IMR-90 (cell line): ENCODE data around the gene DLD. TPM values are rescaled to one million over a fixed set of nuclear protein-coding genes. Genes with fewer than 3 reads are reported as not detected.

ENCODE experiments used
- ATAC-seq: fragments of 200-7000 bp; cut with Tn5 transposase; 2 replicates; pipeline ENCODE4 v1.9.1; 2020; ENCODE audit warnings: low read depth, mild to moderate bottlenecking, moderate library complexity
- BruUV-seq: library from RNA; stranded (reverse); fragments of 400-500 nt; replicated peaks from 2 replicates; lab custom pipeline; 2021; lab: Mats Ljungman, UMichigan
- CTCF ChIA-PET: fragments of 300-600 bp; formaldehyde crosslinking; extraction: SDS; loops from one replicate; lab custom pipeline; 2021; ENCODE audit warnings: antibody characterized with exemption; lab: Yijun Ruan, JAX
- POLR2A ChIA-PET: fragments of 300-600 bp; sonication (Branson Sonifier 250); formaldehyde crosslinking; loops from one replicate; lab custom pipeline; 2022; ENCODE audit warnings: antibody characterized with exemption; ENCODE audit not compliant: unreplicated experiment; lab: Charles Lee
- DNase-seq: peaks from one replicate; pipeline ENCODE4 v3.0.0; 2013
- H2AFZ ChIP-seq: replicated peaks from 2 replicates; pipeline ENCODE3; 2013; ENCODE audit warnings: low read length, mild to moderate bottlenecking; ENCODE audit not compliant: poor library complexity
- H2AK5ac ChIP-seq: 2 replicates; pipeline ENCODE4 v1.6.1; 2013; ENCODE audit warnings: low read depth, low read length, inconsistent platforms
- H2AK9ac ChIP-seq: replicated peaks from 2 replicates; pipeline ENCODE3; 2013; ENCODE audit warnings: mild to moderate bottlenecking, low read depth, low read length, moderate library complexity; ENCODE audit not compliant: poor library complexity
- H2BK120ac ChIP-seq: 2 replicates; pipeline ENCODE4 v1.6.1; 2013; ENCODE audit warnings: low read depth, low read length, inconsistent platforms
- H2BK15ac ChIP-seq: 3 replicates; pipeline ENCODE4 v1.6.1; 2013; ENCODE audit warnings: low read depth, low read length, inconsistent platforms
- H2BK20ac ChIP-seq: 2 replicates; pipeline ENCODE4 v1.6.1; 2013; ENCODE audit warnings: low read depth, mild to moderate bottlenecking, inconsistent platforms, low read length, moderate library complexity
- H2BK5ac ChIP-seq: 2 replicates; pipeline ENCODE4 v1.6.1; 2013; ENCODE audit warnings: mild to moderate bottlenecking, low read depth, low read length, inconsistent platforms; ENCODE audit not compliant: poor library complexity, severe bottlenecking
- H3K14ac ChIP-seq: replicated peaks from 2 replicates; pipeline ENCODE4 v1.6.1; 2013; ENCODE audit warnings: low read depth, low read length, inconsistent platforms
- H3K18ac ChIP-seq: 2 replicates; pipeline ENCODE4 v1.6.1; 2013; ENCODE audit warnings: low read depth, low read length, control low read depth
- H3K23ac ChIP-seq: 2 replicates; pipeline ENCODE4 v1.6.1; 2013; ENCODE audit warnings: low read depth, low read length, inconsistent platforms
- H3K27ac ChIP-seq: 2 replicates; pipeline ENCODE4 v1.5.1; 2013; ENCODE audit warnings: mild to moderate bottlenecking, control low read depth, low read length; ENCODE audit not compliant: insufficient read depth
- H3K27me3 ChIP-seq: 2 replicates; pipeline ENCODE4 v1.6.1; 2013; ENCODE audit warnings: low read length; ENCODE audit not compliant: control insufficient read depth, insufficient read depth
- H3K36me3 ChIP-seq: 2 replicates; pipeline ENCODE4 v1.6.1; 2013; ENCODE audit warnings: low read length, mixed read lengths; ENCODE audit not compliant: control insufficient read depth, insufficient read depth
- H3K4ac ChIP-seq: 2 replicates; pipeline ENCODE4 v1.6.1; 2013; ENCODE audit warnings: low read depth, low read length, inconsistent platforms
- H3K4me1 ChIP-seq: 2 replicates; pipeline ENCODE4 v1.6.1; 2013; ENCODE audit warnings: low read length, mixed read lengths; ENCODE audit not compliant: control insufficient read depth, insufficient read depth
- H3K4me2 ChIP-seq: 2 replicates; pipeline ENCODE4 v1.6.1; 2013; ENCODE audit warnings: low read depth, mild to moderate bottlenecking, control low read depth, low read length, moderate library complexity
- H3K4me3 ChIP-seq: 2 replicates; pipeline ENCODE4 v1.5.1; 2013; ENCODE audit warnings: low read depth, mild to moderate bottlenecking, control low read depth, low read length, moderate library complexity; ENCODE audit not compliant: insufficient read depth
- H3K56ac ChIP-seq: 2 replicates; pipeline ENCODE4 v1.6.1; 2013; ENCODE audit warnings: low read length, inconsistent platforms; ENCODE audit not compliant: insufficient read depth; ENCODE audit errors: extremely low read depth
- H3K79me1 ChIP-seq, 2 experiments: 2 replicates each; pipeline ENCODE4 v1.6.1; 2013; ENCODE audit warnings: low read length in 2 of 2, inconsistent platforms in 1 of 2, low read depth in 1 of 2
- H3K9ac ChIP-seq: 2 replicates; pipeline ENCODE4 v1.6.1; 2013; ENCODE audit warnings: low read depth, low read length, control low read depth
- H3K9me1 ChIP-seq: 2 replicates; pipeline ENCODE4 v1.6.1; 2013; ENCODE audit warnings: low read length, inconsistent platforms; ENCODE audit not compliant: insufficient read depth
- H3K9me3 ChIP-seq: 2 replicates; pipeline ENCODE4 v1.6.1; 2013; ENCODE audit warnings: low read length; ENCODE audit not compliant: control insufficient read depth, insufficient read depth
- H4K20me1 ChIP-seq: 2 replicates; pipeline ENCODE4 v1.6.1; 2013; ENCODE audit warnings: low read length, inconsistent platforms; ENCODE audit not compliant: insufficient read depth
- H4K5ac ChIP-seq: 2 replicates; pipeline ENCODE4 v1.6.1; 2013; ENCODE audit warnings: mild to moderate bottlenecking, low read depth, low read length, control low read depth
- H4K8ac ChIP-seq, 2 experiments: 2 replicates each; pipeline ENCODE4 v1.6.1; 2013; ENCODE audit warnings: low read depth in 2 of 2, low read length in 2 of 2, control low read depth in 1 of 2, inconsistent platforms in 1 of 2
- H4K91ac ChIP-seq: 2 replicates; pipeline ENCODE4 v1.6.1; 2013; ENCODE audit warnings: low read depth, low read length, inconsistent platforms; ENCODE audit not compliant: insufficient read depth
- BHLHE40 ChIP-seq: fragments of 150-350 bp; IDR thresholded peaks from 2 replicates; pipeline ENCODE4 v1.6.1; 2016; ENCODE audit warnings: mild to moderate bottlenecking, low read depth, low read length
- CEBPB ChIP-seq: IDR thresholded peaks from 2 replicates; pipeline ENCODE4 v1.6.1; 2012; ENCODE audit warnings: low read depth, low read length, improper control_type of control experiment
- CHD1 ChIP-seq: IDR thresholded peaks from 2 replicates; pipeline ENCODE4 v1.6.1; 2012; ENCODE audit warnings: low read depth, low read length, improper control_type of control experiment
- MAFK ChIP-seq: IDR thresholded peaks from 2 replicates; pipeline ENCODE4 v1.6.1; 2012; ENCODE audit warnings: low read depth, low read length, improper control_type of control experiment
- MXI1 ChIP-seq: IDR thresholded peaks from 2 replicates; pipeline ENCODE4 v1.6.1; 2012; ENCODE audit warnings: low read depth, mild to moderate bottlenecking, low read length, moderate library complexity, borderline replicate concordance
- NFE2L2 ChIP-seq: fragments of 150-350 bp; IDR thresholded peaks from 2 replicates; pipeline ENCODE4 v1.6.1; 2016; ENCODE audit warnings: low read depth, mild to moderate bottlenecking, low read length
- POLR2A ChIP-seq: IDR thresholded peaks from 2 replicates; pipeline ENCODE4 v1.6.1; 2012; ENCODE audit warnings: mild to moderate bottlenecking, low read depth, low read length
- RAD21 ChIP-seq: IDR thresholded peaks from 2 replicates; pipeline ENCODE4 v1.6.1; 2012; ENCODE audit warnings: low read length, improper control_type of control experiment
- RCOR1 ChIP-seq: IDR thresholded peaks from 2 replicates; pipeline ENCODE4 v1.6.1; 2012; ENCODE audit warnings: mild to moderate bottlenecking, low read length, improper control_type of control experiment; ENCODE audit not compliant: insufficient replicate concordance
- SMC3 ChIP-seq: fragments of 150-350 bp; IDR thresholded peaks from 2 replicates; pipeline ENCODE4 v1.6.1; 2016; ENCODE audit warnings: low read depth, mild to moderate bottlenecking, antibody characterized with exemption, low read length, moderate library complexity
- USF2 ChIP-seq: fragments of 150-350 bp; IDR thresholded peaks from 2 replicates; pipeline ENCODE4 v1.6.1; 2017; ENCODE audit warnings: mild to moderate bottlenecking, antibody characterized with exemption, low read length, low read depth
- WGBS, 2 experiments: methylation state at CpG; one replicate each; pipeline versions ENCODE4 v1.1.5 to v1.1.7; 2013; ENCODE audit warnings: missing lambda C conversion rate in 2 of 2; ENCODE audit not compliant: insufficient read length in 1 of 2; ENCODE audit errors: extremely low coverage in 2 of 2; 5-methylcytosine and 5-hydroxymethylcytosine counted together
- dilution Hi-C: fragments of 300-500 bp; cut with HindIII; formaldehyde crosslinking; loops from one replicate; pipeline ENCODE4 v1.14.3; 2018; ENCODE audit warnings: low sequenced_read_pairs; ENCODE audit not compliant: unreplicated experiment
- in situ Hi-C: fragments of 300-500 bp; cut with MboI; formaldehyde crosslinking; loops from 3 replicates; pipeline ENCODE4 v1.14.3; 2019; ENCODE audit warnings: low sequenced_read_pairs, inconsistent platforms, mixed read lengths
- intact Hi-C: fragments of 100-400 bp; cut with micrococcal nuclease; formaldehyde crosslinking; loops from 2 replicates; pipeline ENCODE4 v1.10.0; 2022
- polyA plus RNA-seq, 3 experiments: library from polyadenylated mRNA; depleted of rRNA; stranded (reverse); fragments of >200 nt; gene quantifications; 2 replicates each; pipeline ENCODE4 v1.2.3, GENCODE V29; 2012; ENCODE audit warnings: low replicate concordance in 1 of 3
- total RNA-seq: library from RNA; depleted of rRNA; stranded (reverse); fragments of >200 nt; gene quantifications from 2 replicates; pipeline ENCODE4 v1.2.3, GENCODE V29; 2012
- TF ChIP-seq, protein P1 (sequence below): conservative IDR thresholded peaks from 2 replicates; pipeline ENCODE4 v1.5.1; 2012; ENCODE audit warnings: mild to moderate bottlenecking, low read depth, low read length, improper control_type of control experiment

DLD gene
- total and polyA plus RNA-seq, 2 of the 4 experiments (the other 2 are of a cell fraction) = 121 to 361 TPM

DNA sequence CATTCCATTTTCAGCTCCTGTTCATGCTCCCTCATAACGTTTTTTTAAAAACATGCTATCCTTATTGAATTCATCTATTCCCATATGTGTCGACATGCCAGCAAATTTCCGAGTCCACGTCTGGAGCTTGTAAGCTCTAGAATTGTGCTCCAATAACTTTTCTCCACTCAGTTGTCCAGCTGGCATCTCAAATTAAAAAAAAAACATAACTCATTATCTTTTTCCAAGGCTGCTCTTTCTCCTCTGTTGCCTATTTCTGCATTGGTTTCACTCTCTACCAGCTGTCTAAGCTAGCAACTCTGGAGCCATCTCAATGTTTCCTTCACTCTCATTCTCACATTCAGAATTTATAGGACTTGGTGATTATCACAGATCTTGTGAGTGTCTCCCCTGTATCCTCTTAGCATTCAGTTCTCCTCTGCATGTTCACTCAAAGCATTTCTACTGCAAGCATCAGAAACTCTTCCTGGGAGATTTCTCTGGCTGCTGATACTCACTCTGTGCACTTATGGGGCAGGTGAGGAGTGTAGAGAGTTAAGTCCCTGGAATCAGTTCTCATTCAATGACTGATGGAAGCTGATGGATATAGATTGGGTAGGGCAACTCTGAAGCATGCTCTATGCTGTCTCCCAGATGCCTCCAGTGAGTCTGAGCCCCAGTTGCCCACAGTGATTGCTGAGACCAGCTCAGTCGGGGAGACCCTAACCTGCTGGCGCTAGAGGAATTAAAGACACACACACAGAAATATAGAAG, 6.7 kb upstream of the DLD start:
- H4K8ac ChIP-seq = no peak overlapping the region
- 78% methylated on average over 4 of the region's 6 CpGs; no CpG with 5 or more reads in 1 of the 2 experiments for whole genome bisulfite sequencing, 2 experiments
- ChIA-PET CTCF (interaction anchor here (0.7 to 1.7 kb wide), 2 partner anchors 9 to 326 kb away, joined by 4 read pairs; no protein-coding TSS in a partner anchor), POLR2A (no interaction called here)
- DNase-seq = no peak
- H2BK20ac ChIP-seq = no peak overlapping the region
- no peak overlapping the region for H3K23ac ChIP-seq
- dilution Hi-C loops (no loop called here), in situ Hi-C loops (no loop called here), intact Hi-C loops (no loop called here)
- no peak overlapping the region for H3K4me3 ChIP-seq
- no peaks in the 10 kb centered on the region for H3K9me1 ChIP-seq
- no peak overlapping the region for H4K91ac ChIP-seq
- no peaks in the 10 kb centered on the region for H3K79me1 ChIP-seq
- no peak overlapping the region for H4K5ac ChIP-seq
- no peak overlapping the region for H2AFZ ChIP-seq
- H3K27ac ChIP-seq = no peak overlapping the region
- no TSS peak for BruUV-seq
- H3K9me3 ChIP-seq = no peaks in the 10 kb centered on the region
- no peak overlapping the region for H2AK5ac ChIP-seq
- H3K36me3 ChIP-seq = no peaks in the 10 kb centered on the region
- no peak overlapping the region for H3K18ac ChIP-seq
- peaks cover 19% of the 10 kb centered on the region for H3K27me3 ChIP-seq
- no peak for TF ChIP-seq MXI1
- no peak for TF ChIP-seq CEBPB
- TF ChIP-seq SMC3 = no peak
- TF ChIP-seq RCOR1 = no peak
- no peak for TF ChIP-seq BHLHE40
- TF ChIP-seq MAFK = no peak
- TF ChIP-seq POLR2A = no peak
- no peak for TF ChIP-seq NFE2L2
- TF ChIP-seq CHD1 = no peak
- no peak for TF ChIP-seq RAD21
- no peak for TF ChIP-seq USF2
- TF ChIP-seq, protein P1, sequence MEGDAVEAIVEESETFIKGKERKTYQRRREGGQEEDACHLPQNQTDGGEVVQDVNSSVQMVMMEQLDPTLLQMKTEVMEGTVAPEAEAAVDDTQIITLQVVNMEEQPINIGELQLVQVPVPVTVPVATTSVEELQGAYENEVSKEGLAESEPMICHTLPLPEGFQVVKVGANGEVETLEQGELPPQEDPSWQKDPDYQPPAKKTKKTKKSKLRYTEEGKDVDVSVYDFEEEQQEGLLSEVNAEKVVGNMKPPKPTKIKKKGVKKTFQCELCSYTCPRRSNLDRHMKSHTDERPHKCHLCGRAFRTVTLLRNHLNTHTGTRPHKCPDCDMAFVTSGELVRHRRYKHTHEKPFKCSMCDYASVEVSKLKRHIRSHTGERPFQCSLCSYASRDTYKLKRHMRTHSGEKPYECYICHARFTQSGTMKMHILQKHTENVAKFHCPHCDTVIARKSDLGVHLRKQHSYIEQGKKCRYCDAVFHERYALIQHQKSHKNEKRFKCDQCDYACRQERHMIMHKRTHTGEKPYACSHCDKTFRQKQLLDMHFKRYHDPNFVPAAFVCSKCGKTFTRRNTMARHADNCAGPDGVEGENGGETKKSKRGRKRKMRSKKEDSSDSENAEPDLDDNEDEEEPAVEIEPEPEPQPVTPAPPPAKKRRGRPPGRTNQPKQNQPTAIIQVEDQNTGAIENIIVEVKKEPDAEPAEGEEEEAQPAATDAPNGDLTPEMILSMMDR = no peak
- no peak overlapping the region for H2AK9ac ChIP-seq
- H3K9ac ChIP-seq = no peak overlapping the region
- no peak overlapping the region for H3K4ac ChIP-seq
- H2BK15ac ChIP-seq = no peak overlapping the region
- no peak overlapping the region for H3K14ac ChIP-seq
- H2BK120ac ChIP-seq = no peak overlapping the region
- no peak overlapping the region for H3K56ac ChIP-seq
- no peak for ATAC-seq
- H3K4me1 ChIP-seq = no peaks in the 10 kb centered on the region
- H4K20me1 ChIP-seq = no peaks in the 10 kb centered on the region
- H2BK5ac ChIP-seq = no peak overlapping the region
- H3K4me2 ChIP-seq = no peak overlapping the region
